ENCODE measurements around the gene C13orf46. TPM values are rescaled to one million over a fixed set of nuclear protein-coding genes. Genes with fewer than 3 reads are reported as not detected.

Gene C13orf46
- total RNA-seq, 2 experiments from 2014 or later = 1.6 to 1.9 TPM

- Mint-ChIP-seq H3K27ac (no peak overlapping the region), H3K9me3 (peaks cover 12% of the 10 kb centered on the region), H3K4me3 (no peak overlapping the region), H3K4me1 (ENCODE audit: low read depth) (peaks cover 2% of the 10 kb centered on the region), H3K27me3 (no peaks in the 10 kb centered on the region), H3K36me3 (ENCODE audit: low read depth) (peaks cover 27% of the 10 kb centered on the region)
- no peak for TF ChIP-seq CTCF (IDR thresholded peaks at IDR 0.05)
- ChIA-PET CTCF (no interaction called here), POLR2A (interaction anchor here (1.2 kb wide), 1 partner anchor 12 kb away, joined by 3 read pairs; no protein-coding TSS in a partner anchor)
- ATAC-seq (no peak), DNase-seq (no peak)
- intact Hi-C loops (cut with micrococcal nuclease) = no loop called here
Measured at GRCh38 chr13:113958373-113958772, 15.5 kb downstream of the C13orf46 start.

GRCh38 chr13:113956571-113956970, 17.3 kb downstream of the C13orf46 start:
- ChIA-PET POLR2A (no interaction called here), CTCF (no interaction called here)
- ATAC-seq (no peak), DNase-seq (no peak)
- H3K9me3 Mint-ChIP-seq = peaks cover 12% of the 10 kb centered on the region
- intact Hi-C loops (cut with micrococcal nuclease) = no loop called here
- no peak overlapping the region for H3K27ac Mint-ChIP-seq
- peaks cover 2% of the 10 kb centered on the region for H3K4me1 Mint-ChIP-seq (ENCODE audit: low read depth)
- no peak for TF ChIP-seq CTCF (IDR thresholded peaks at IDR 0.05)
- no peak overlapping the region for H3K4me3 Mint-ChIP-seq
- H3K36me3 Mint-ChIP-seq (ENCODE audit: low read depth) = peaks cover 27% of the 10 kb centered on the region
- no peaks in the 10 kb centered on the region for H3K27me3 Mint-ChIP-seq

GRCh38 chr13:113955691-113956090, 18.2 kb downstream of the C13orf46 start:
- Mint-ChIP-seq H3K36me3 (ENCODE audit: low read depth) (peaks cover 27% of the 10 kb centered on the region), H3K27ac (no peak overlapping the region), H3K4me1 (ENCODE audit: low read depth) (peaks cover 2% of the 10 kb centered on the region), H3K9me3 (peaks cover 12% of the 10 kb centered on the region), H3K4me3 (no peak overlapping the region), H3K27me3 (no peaks in the 10 kb centered on the region)
- intact Hi-C loops (cut with micrococcal nuclease) = no loop called here
- no peak for DNase-seq
- no peak for ATAC-seq
- TF ChIP-seq CTCF (IDR thresholded peaks at IDR 0.05) = no peak
- POLR2A ChIA-PET = no interaction called here
- CTCF ChIA-PET = no interaction called here

- ChIA-PET POLR2A (no interaction called here), CTCF (no interaction called here)
- no peak overlapping the region for H3K4me3 Mint-ChIP-seq
- no peak overlapping the region for H3K27ac Mint-ChIP-seq
- peaks cover 24% of the 10 kb centered on the region for H3K36me3 Mint-ChIP-seq (ENCODE audit: low read depth)
- ATAC-seq = no peak
- no peak for DNase-seq
- intact Hi-C loops (cut with micrococcal nuclease) = no loop called here
- H3K27me3 Mint-ChIP-seq = no peaks in the 10 kb centered on the region
- TF ChIP-seq CTCF (IDR thresholded peaks at IDR 0.05) = no peak
- peaks cover 9% of the 10 kb centered on the region for H3K9me3 Mint-ChIP-seq
- peaks cover 2% of the 10 kb centered on the region for H3K4me1 Mint-ChIP-seq (ENCODE audit: low read depth)
Measured at GRCh38 chr13:113955235-113955634, 18.6 kb downstream of the C13orf46 start.

GRCh38 chr13:113954046-113954835, 19.6 kb downstream of the C13orf46 start:
- Mint-ChIP-seq H3K4me3 (no peak overlapping the region), H3K4me1 (ENCODE audit: low read depth) (peaks cover 2% of the 10 kb centered on the region), H3K36me3 (ENCODE audit: low read depth) (peaks cover 16% of the 10 kb centered on the region), H3K27me3 (no peaks in the 10 kb centered on the region), H3K27ac (no peak overlapping the region), H3K9me3 (peaks cover 3% of the 10 kb centered on the region)
- intact Hi-C loops (cut with micrococcal nuclease) = no loop called here
- ATAC-seq (no peak), DNase-seq (no peak)
- POLR2A ChIA-PET = interaction anchor here (1.3 kb wide), 1 partner anchor 275 kb away, joined by 4 read pairs; no protein-coding TSS in a partner anchor
- CTCF ChIA-PET = interaction anchor here (1.5 kb wide), 1 partner anchor 272 kb away, joined by 5 read pairs; no protein-coding TSS in a partner anchor
- no peak for TF ChIP-seq CTCF (IDR thresholded peaks at IDR 0.05)
